ENCODE results near the gene PVRIG. TPM values are rescaled to one million over a fixed set of nuclear protein-coding genes. Genes with fewer than 3 reads are reported as not detected.

PVRIG gene
- total and polyA plus RNA-seq, 2 donors (not counting 1 experiment from before 2014, with no cell fraction given): 16.2 to 51.2 TPM

- peaks cover 20 to 26% of the 10 kb centered on the region in 2 donors for H3K4me1 ChIP-seq (ENCODE audit: control insufficient read depth in 2 of 2, insufficient read depth in 2 of 2, low read length in 2 of 2)
- DNase-seq (no peak), ATAC-seq (ENCODE audit: low read depth) (no peak)
- no peaks in the 10 kb centered on the region for H3K36me3 ChIP-seq (replicated peaks in 1 of 2; ENCODE audit: control extremely low read depth in 1 of 2, control insufficient read depth in 1 of 2, extremely low read depth in 1 of 2, insufficient read depth in 2 of 2, low read length in 1 of 2)
- 82% methylated on average over 8 of the region's 9 CpGs for WGBS (ENCODE audit: insufficient coverage)
- H3K4me2 ChIP-seq (replicated peaks; ENCODE audit: low read depth, low read length, poor library complexity, severe bottlenecking): no peak overlapping the region
- H4K20me1 ChIP-seq (ENCODE audit: control insufficient read depth, insufficient read depth, low read length, poor library complexity, severe bottlenecking): no peaks in the 10 kb centered on the region
- intact Hi-C loops (cut with micrococcal nuclease): no loop called here
- Mint-ChIP-seq H3K27ac (no peak overlapping the region), H3K4me3 (no peak overlapping the region), H3K27me3 (no peaks in the 10 kb centered on the region), H3K4me1 (peaks cover 52% of the 10 kb centered on the region), H3K9me3 (ENCODE audit: insufficient read depth) (no peaks in the 10 kb centered on the region)
- no peaks in the 10 kb centered on the region for H3K27me3 ChIP-seq (replicated peaks in 1 of 4; ENCODE audit: control extremely low read depth in 1 of 4, control insufficient read depth in 3 of 4, insufficient read depth in 4 of 4, low read length in 3 of 4)
- H3K4me3 ChIP-seq (ENCODE audit: control extremely low read depth in 1 of 5, extremely low read depth in 1 of 5, insufficient read depth in 1 of 5, low read depth in 2 of 5, low read length in 4 of 5): no peak overlapping the region
- no peak overlapping the region for H3K27ac ChIP-seq (ENCODE audit: low read length in 2 of 2)
- ChIA-PET POLR2A (interaction anchor here (1.3 kb wide), 1 partner anchor 27 kb away, joined by 7 read pairs; the partner anchor contains the start of genes GPC2 and STAG3), CTCF (interaction anchor here (0.9 to 1.5 kb wide), 3 partner anchors 10 to 14 kb away, joined by 3 to 4 read pairs (median 3); no protein-coding TSS in a partner anchor)
- no peak for TF ChIP-seq EZH2 (IDR thresholded peaks at IDR 0.05; ENCODE audit: borderline replicate concordance, insufficient read depth, low read depth, low read length, poor library complexity, severe bottlenecking)
- TF ChIP-seq, protein P1, sequence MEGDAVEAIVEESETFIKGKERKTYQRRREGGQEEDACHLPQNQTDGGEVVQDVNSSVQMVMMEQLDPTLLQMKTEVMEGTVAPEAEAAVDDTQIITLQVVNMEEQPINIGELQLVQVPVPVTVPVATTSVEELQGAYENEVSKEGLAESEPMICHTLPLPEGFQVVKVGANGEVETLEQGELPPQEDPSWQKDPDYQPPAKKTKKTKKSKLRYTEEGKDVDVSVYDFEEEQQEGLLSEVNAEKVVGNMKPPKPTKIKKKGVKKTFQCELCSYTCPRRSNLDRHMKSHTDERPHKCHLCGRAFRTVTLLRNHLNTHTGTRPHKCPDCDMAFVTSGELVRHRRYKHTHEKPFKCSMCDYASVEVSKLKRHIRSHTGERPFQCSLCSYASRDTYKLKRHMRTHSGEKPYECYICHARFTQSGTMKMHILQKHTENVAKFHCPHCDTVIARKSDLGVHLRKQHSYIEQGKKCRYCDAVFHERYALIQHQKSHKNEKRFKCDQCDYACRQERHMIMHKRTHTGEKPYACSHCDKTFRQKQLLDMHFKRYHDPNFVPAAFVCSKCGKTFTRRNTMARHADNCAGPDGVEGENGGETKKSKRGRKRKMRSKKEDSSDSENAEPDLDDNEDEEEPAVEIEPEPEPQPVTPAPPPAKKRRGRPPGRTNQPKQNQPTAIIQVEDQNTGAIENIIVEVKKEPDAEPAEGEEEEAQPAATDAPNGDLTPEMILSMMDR (IDR thresholded peaks at IDR 0.05): no peak
- H3K79me2 ChIP-seq (ENCODE audit: control insufficient read depth, insufficient read depth, low read length): no peaks in the 10 kb centered on the region
- H2AFZ ChIP-seq (ENCODE audit: insufficient read depth, low read depth, low read length, poor library complexity, severe bottlenecking): no peak overlapping the region
- H3K9me3 ChIP-seq (ENCODE audit: control extremely low read depth in 1 of 3, control insufficient read depth in 2 of 3, insufficient read depth in 1 of 3, low read length in 2 of 3): no peaks in the 10 kb centered on the region
- H3K9ac ChIP-seq (ENCODE audit: low read length): no peak overlapping the region
Measured at GRCh38 chr7:100204454-100204853, 15.3 kb upstream of the PVRIG start.

DNA sequence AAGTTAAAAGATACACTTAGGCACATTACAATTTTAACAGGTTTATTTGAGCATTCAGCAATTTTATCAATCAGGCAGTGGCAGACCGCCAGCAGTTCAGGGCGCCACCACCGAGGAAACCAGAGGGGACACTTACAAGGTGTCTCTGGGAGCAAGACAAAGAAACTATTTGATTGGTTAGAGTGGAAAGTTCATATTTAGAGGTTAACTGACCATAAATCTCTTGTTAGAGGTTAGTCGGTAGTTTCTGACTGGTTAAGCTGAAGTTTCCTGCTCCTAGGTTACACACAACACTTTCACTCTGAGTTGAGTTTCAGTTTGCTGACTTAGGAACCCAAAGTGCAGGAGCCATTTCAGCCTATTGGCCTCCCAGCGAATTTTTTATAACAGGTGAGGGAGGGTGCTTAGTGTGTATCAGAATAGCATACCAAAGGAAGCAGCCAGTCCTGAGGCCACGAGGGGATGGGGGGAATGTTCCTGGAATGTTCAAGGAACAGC lies 10.8 kb upstream of the PVRIG start:
- 43% methylated on average over 5 of the region's 6 CpGs for WGBS (ENCODE audit: insufficient coverage)
- Histone ChIP-seq H3K79me2 (ENCODE audit: control insufficient read depth, insufficient read depth, low read length) (peaks cover 7% of the 10 kb centered on the region), H3K4me3 (ENCODE audit: control extremely low read depth in 1 of 5, extremely low read depth in 1 of 5, insufficient read depth in 1 of 5, low read depth in 2 of 5, low read length in 4 of 5) (peak overlapping the region in 1 of 5 experiments; percentile 10), H4K20me1 (ENCODE audit: control insufficient read depth, insufficient read depth, low read length, poor library complexity, severe bottlenecking) (no peaks in the 10 kb centered on the region), H3K4me1 (ENCODE audit: control insufficient read depth in 2 of 2, insufficient read depth in 2 of 2, low read length in 2 of 2) (peaks cover 42 to 50% of the 10 kb centered on the region in 2 donors), H3K4me2 (replicated peaks; ENCODE audit: low read depth, low read length, poor library complexity, severe bottlenecking) (peak overlapping the region; percentile 45), H3K9me3 (ENCODE audit: control extremely low read depth in 1 of 3, control insufficient read depth in 2 of 3, insufficient read depth in 1 of 3, low read length in 2 of 3) (no peaks in the 10 kb centered on the region), H3K9ac (ENCODE audit: low read length) (no peak overlapping the region), H3K27ac (ENCODE audit: low read length in 2 of 2) (no peak overlapping the region), H3K27me3 (replicated peaks in 1 of 4; ENCODE audit: control extremely low read depth in 1 of 4, control insufficient read depth in 3 of 4, insufficient read depth in 4 of 4, low read length in 3 of 4) (no peaks in the 10 kb centered on the region), H2AFZ (ENCODE audit: insufficient read depth, low read depth, low read length, poor library complexity, severe bottlenecking) (no peak overlapping the region), H3K36me3 (replicated peaks in 1 of 2; ENCODE audit: control extremely low read depth in 1 of 2, control insufficient read depth in 1 of 2, extremely low read depth in 1 of 2, insufficient read depth in 2 of 2, low read length in 1 of 2) (no peaks in the 10 kb centered on the region)
- POLR2A ChIA-PET: interaction anchor here (0.6 to 1.3 kb wide), 3 partner anchors 16 to 70 kb away, joined by 3 to 4 read pairs (median 3); no protein-coding TSS in a partner anchor
- TF ChIP-seq, protein P1 (IDR thresholded peaks at IDR 0.05): no peak
- no peak for TF ChIP-seq EZH2 (IDR thresholded peaks at IDR 0.05; ENCODE audit: borderline replicate concordance, insufficient read depth, low read depth, low read length, poor library complexity, severe bottlenecking)
- DNase-seq (peak; percentile 30), ATAC-seq (ENCODE audit: low read depth) (no peak)
- CTCF ChIA-PET: interaction anchor here (1.3 to 6.5 kb wide), 6 partner anchors 8 to 78 kb away, joined by 3 to 56 read pairs (median 6); no protein-coding TSS in a partner anchor
- Mint-ChIP-seq H3K27me3 (no peaks in the 10 kb centered on the region), H3K9me3 (ENCODE audit: insufficient read depth) (no peaks in the 10 kb centered on the region), H3K4me1 (peaks cover 64% of the 10 kb centered on the region), H3K27ac (peak overlapping the region; percentile 85), H3K4me3 (peak overlapping the region; percentile 46)
- intact Hi-C loops (cut with micrococcal nuclease): no loop called here
